H1 (cell line): ENCODE measurements around the gene CDC40. TPM values are rescaled to one million over a fixed set of nuclear protein-coding genes. Genes with fewer than 3 reads are reported as not detected.

Experiments
- BACH1 ChIP-seq: IDR thresholded peaks from 2 replicates; pipeline ENCODE4 v1.6.1; 2012; ENCODE audit warnings: low read length, improper control_type of control experiment
- EP300 ChIP-seq, 2 experiments: IDR thresholded peaks; 1 replicate in 1 of 2; 2 replicates in 1 of 2; pipeline ENCODE4 v1.6.1; 2011 to 2012; ENCODE audit warnings: low read depth in 2 of 2, low read length in 2 of 2, mild to moderate bottlenecking in 2 of 2, borderline replicate concordance in 1 of 2, inconsistent platforms in 1 of 2, moderate library complexity in 1 of 2
- EZH2 ChIP-seq: fragments of 200-600 bp; sonication (generic); IDR thresholded peaks from 2 replicates; pipeline ENCODE4 v1.7.1; 2012; ENCODE audit warnings: low read depth, mild to moderate bottlenecking, moderate library complexity, low read length, inconsistent platforms; ENCODE audit not compliant: severe bottlenecking
- GTF2F1 ChIP-seq: IDR thresholded peaks from 2 replicates; pipeline ENCODE4 v1.6.1; 2012; ENCODE audit warnings: low read depth, low read length, improper control_type of control experiment, borderline replicate concordance
- JUND ChIP-seq: IDR thresholded peaks from 2 replicates; pipeline ENCODE4 v1.6.1; 2011; ENCODE audit warnings: mild to moderate bottlenecking, improper control_type of control experiment, low read length
- KDM5A ChIP-seq: fragments of 200-600 bp; IDR thresholded peaks from 2 replicates; pipeline ENCODE4 v1.7.1; 2012; ENCODE audit warnings: mild to moderate bottlenecking, low read length, inconsistent platforms, mixed read lengths
- RFX5 ChIP-seq: IDR thresholded peaks from 2 replicates; pipeline ENCODE4 v1.6.1; 2011; ENCODE audit warnings: low read depth, low read length, improper control_type of control experiment, borderline replicate concordance
- SAP30 ChIP-seq: fragments of 300-600 bp; sonication (generic); IDR thresholded peaks from 2 replicates; pipeline ENCODE4 v1.7.1; 2012; ENCODE audit warnings: low read length, moderate library complexity, mild to moderate bottlenecking, inconsistent platforms; ENCODE audit not compliant: insufficient read depth, insufficient replicate concordance
- SUZ12 ChIP-seq: fragments of 200-600 bp; sonication (generic); IDR thresholded peaks from 2 replicates; pipeline ENCODE4 v1.6.1; 2012; ENCODE audit warnings: mild to moderate bottlenecking, inconsistent platforms, low read length, moderate library complexity, mixed read lengths
- polyA plus RNA-seq, 7 experiments: library from polyadenylated mRNA; depleted of rRNA in 3 of 7; stranded (reverse) in 5 of 7; unstranded in 2 of 7; fragments of >200 nt in 5 of 7; fragments of 200-250 nt in 2 of 7; gene quantifications; 1 replicate in 5 of 7; 2 replicates in 1 of 7; 4 replicates in 1 of 7; pipeline versions ENCODE4 v1.2.1 to v1.2.3, GENCODE V29; 2011 to 2013; ENCODE audit warnings: missing spikeins in 2 of 7, mixed read lengths in 2 of 7
- total RNA-seq: library from RNA; stranded (reverse); fragmentation: NEBNext Ultra II Directional; extraction: Animal tissue kit (Norgen Biotek cat#: 25700); gene quantifications from 2 replicates; pipeline ENCODE4 v1.2.1, GENCODE V29; 2021
- TF ChIP-seq, protein P1 (sequence below): fragments of 300-600 bp; sonication (generic); IDR thresholded peaks from 2 replicates; pipeline ENCODE4 v1.7.1; 2012; ENCODE audit warnings: low read length, moderate library complexity, mild to moderate bottlenecking, inconsistent platforms; ENCODE audit not compliant: insufficient replicate concordance

CDC40 gene
- total and polyA plus RNA-seq, 2 of the 8 experiments (the other 6 are each of a cell fraction or from before 2014, with no cell fraction given), result 7.3 to 27.2 TPM

DNA sequence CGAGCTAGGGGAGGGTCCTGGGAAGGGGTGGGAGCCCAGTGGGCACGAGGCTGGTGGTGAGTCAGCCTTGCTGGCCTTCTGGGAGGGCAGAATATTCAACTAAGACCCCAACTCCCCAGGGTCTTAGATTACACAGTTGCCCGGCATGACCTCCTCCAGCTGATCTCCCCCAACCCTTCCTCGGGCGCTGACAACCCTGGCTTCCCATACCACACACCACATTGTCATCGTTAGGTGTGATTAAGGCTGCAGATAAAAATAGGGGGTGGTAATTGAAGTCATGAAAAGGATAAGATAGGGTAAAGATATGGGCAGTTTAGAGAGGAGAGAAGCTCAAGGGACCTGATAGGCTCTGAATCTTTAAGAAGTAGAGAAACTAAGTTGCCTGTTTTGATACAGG, 10.5 kb downstream of the CDC40 start (continued):
- TF ChIP-seq, protein P1, sequence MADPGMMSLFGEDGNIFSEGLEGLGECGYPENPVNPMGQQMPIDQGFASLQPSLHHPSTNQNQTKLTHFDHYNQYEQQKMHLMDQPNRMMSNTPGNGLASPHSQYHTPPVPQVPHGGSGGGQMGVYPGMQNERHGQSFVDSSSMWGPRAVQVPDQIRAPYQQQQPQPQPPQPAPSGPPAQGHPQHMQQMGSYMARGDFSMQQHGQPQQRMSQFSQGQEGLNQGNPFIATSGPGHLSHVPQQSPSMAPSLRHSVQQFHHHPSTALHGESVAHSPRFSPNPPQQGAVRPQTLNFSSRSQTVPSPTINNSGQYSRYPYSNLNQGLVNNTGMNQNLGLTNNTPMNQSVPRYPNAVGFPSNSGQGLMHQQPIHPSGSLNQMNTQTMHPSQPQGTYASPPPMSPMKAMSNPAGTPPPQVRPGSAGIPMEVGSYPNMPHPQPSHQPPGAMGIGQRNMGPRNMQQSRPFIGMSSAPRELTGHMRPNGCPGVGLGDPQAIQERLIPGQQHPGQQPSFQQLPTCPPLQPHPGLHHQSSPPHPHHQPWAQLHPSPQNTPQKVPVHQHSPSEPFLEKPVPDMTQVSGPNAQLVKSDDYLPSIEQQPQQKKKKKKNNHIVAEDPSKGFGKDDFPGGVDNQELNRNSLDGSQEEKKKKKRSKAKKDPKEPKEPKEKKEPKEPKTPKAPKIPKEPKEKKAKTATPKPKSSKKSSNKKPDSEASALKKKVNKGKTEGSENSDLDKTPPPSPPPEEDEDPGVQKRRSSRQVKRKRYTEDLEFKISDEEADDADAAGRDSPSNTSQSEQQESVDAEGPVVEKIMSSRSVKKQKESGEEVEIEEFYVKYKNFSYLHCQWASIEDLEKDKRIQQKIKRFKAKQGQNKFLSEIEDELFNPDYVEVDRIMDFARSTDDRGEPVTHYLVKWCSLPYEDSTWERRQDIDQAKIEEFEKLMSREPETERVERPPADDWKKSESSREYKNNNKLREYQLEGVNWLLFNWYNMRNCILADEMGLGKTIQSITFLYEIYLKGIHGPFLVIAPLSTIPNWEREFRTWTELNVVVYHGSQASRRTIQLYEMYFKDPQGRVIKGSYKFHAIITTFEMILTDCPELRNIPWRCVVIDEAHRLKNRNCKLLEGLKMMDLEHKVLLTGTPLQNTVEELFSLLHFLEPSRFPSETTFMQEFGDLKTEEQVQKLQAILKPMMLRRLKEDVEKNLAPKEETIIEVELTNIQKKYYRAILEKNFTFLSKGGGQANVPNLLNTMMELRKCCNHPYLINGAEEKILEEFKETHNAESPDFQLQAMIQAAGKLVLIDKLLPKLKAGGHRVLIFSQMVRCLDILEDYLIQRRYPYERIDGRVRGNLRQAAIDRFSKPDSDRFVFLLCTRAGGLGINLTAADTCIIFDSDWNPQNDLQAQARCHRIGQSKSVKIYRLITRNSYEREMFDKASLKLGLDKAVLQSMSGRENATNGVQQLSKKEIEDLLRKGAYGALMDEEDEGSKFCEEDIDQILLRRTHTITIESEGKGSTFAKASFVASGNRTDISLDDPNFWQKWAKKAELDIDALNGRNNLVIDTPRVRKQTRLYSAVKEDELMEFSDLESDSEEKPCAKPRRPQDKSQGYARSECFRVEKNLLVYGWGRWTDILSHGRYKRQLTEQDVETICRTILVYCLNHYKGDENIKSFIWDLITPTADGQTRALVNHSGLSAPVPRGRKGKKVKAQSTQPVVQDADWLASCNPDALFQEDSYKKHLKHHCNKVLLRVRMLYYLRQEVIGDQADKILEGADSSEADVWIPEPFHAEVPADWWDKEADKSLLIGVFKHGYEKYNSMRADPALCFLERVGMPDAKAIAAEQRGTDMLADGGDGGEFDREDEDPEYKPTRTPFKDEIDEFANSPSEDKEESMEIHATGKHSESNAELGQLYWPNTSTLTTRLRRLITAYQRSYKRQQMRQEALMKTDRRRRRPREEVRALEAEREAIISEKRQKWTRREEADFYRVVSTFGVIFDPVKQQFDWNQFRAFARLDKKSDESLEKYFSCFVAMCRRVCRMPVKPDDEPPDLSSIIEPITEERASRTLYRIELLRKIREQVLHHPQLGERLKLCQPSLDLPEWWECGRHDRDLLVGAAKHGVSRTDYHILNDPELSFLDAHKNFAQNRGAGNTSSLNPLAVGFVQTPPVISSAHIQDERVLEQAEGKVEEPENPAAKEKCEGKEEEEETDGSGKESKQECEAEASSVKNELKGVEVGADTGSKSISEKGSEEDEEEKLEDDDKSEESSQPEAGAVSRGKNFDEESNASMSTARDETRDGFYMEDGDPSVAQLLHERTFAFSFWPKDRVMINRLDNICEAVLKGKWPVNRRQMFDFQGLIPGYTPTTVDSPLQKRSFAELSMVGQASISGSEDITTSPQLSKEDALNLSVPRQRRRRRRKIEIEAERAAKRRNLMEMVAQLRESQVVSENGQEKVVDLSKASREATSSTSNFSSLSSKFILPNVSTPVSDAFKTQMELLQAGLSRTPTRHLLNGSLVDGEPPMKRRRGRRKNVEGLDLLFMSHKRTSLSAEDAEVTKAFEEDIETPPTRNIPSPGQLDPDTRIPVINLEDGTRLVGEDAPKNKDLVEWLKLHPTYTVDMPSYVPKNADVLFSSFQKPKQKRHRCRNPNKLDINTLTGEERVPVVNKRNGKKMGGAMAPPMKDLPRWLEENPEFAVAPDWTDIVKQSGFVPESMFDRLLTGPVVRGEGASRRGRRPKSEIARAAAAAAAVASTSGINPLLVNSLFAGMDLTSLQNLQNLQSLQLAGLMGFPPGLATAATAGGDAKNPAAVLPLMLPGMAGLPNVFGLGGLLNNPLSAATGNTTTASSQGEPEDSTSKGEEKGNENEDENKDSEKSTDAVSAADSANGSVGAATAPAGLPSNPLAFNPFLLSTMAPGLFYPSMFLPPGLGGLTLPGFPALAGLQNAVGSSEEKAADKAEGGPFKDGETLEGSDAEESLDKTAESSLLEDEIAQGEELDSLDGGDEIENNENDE, result no peak
- TF ChIP-seq RFX5, result no peak
- TF ChIP-seq JUND, result no peak
- TF ChIP-seq SUZ12, result no peak
- TF ChIP-seq BACH1, result no peak
- no peak for TF ChIP-seq SAP30
- TF ChIP-seq GTF2F1, result no peak
- no peak for TF ChIP-seq EZH2
- TF ChIP-seq EP300 (IDR thresholded peaks at IDR 0.05; ENCODE audit: borderline replicate concordance in 1 of 2, low read depth in 2 of 2, low read length in 2 of 2), result no peak
- no peak for TF ChIP-seq KDM5A
